ENCODE results near the gene MOB3A. TPM values are rescaled to one million over a fixed set of nuclear protein-coding genes. Genes with fewer than 3 reads are reported as not detected.
A peak's percentile ranks its signal among the peaks of the same experiment; 100 is the strongest.

MOB3A gene
- total and polyA plus RNA-seq, 2 experiments from 2014 or later: 2.9 to 5.9 TPM

DNA sequence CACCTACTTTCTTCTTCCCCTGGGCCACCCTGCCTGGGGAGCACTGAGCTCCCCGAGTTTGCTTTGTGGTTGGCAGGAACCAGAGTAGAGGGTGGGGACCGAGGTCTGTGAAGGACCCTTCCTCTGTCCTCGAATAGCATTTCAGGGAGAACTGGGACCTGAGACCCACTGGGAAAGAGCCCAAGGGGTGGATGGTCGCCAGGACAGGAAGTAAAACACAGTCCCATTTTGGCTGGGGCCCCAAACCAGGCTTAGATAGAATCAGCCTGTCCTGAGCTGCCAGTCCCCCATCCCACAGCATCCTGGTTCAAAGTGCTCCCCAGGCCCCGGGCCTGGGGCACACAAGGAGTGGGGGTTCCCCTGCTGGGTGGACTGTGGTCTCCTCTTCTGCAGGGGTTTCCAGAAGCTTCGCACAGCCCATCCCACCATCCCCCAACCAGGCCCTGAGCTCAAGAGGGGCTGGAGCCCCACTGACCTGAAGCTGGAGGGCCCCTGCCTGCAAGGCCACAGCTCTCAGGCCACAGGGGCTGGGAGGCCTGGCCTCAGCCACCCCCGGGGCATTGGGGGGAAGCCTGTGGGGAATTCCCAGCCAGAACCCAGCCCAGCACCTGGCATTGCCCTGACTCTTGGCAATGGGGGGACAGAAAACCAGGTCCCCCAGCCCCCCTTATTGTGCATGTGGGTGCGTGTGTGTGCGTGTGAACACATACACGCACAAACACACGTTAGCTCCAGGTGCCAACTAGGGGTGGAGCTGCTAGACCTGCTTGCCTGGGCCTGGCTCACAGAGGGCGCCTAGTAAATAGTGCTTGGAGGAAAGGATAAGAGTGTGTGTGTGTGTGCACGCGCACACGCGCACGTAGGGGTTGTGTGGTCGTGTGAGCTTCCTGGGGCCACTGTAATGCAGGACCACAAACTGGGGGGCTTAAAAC is 44.1 kb downstream of the MOB3A start:
- H3K4me3 ChIP-seq: peak overlapping the region; percentile 51; the same call in 1 of the 2 replicates
- H3K27ac Mint-ChIP-seq: no peak overlapping the region
- H3K27ac ChIP-seq (ENCODE audit: low read depth): 0 out of 2 replicates have a peak overlapping the region, but pooled peaks have one; percentile 59
- no peak for DNase-seq (ENCODE audit: low spot score)
- 0 out of 2 replicates have a peak, but pooled peaks cover 3% of the 10 kb centered on the region for H3F3A ChIP-seq (replicated peaks; ENCODE audit: low read depth)
- peaks cover 8% of the 10 kb centered on the region for H3K27me3 Mint-ChIP-seq (ENCODE audit: insufficient read depth, low read depth, poor library complexity)
- H3K36me3 Mint-ChIP-seq (ENCODE audit: low read depth): no peaks in the 10 kb centered on the region
- no peak for TF ChIP-seq NANOG (IDR thresholded peaks at IDR 0.05; ENCODE audit: borderline replicate concordance)
- no peak for TF ChIP-seq EZH2 (IDR thresholded peaks at IDR 0.05; ENCODE audit: low read depth, unreplicated experiment)
- no peak for TF ChIP-seq CREB1 (CRISPR knock-in tag; IDR thresholded peaks at IDR 0.05; ENCODE audit: low read depth)
- TF ChIP-seq, protein P1, sequence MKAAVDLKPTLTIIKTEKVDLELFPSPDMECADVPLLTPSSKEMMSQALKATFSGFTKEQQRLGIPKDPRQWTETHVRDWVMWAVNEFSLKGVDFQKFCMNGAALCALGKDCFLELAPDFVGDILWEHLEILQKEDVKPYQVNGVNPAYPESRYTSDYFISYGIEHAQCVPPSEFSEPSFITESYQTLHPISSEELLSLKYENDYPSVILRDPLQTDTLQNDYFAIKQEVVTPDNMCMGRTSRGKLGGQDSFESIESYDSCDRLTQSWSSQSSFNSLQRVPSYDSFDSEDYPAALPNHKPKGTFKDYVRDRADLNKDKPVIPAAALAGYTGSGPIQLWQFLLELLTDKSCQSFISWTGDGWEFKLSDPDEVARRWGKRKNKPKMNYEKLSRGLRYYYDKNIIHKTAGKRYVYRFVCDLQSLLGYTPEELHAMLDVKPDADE (IDR thresholded peaks at IDR 0.05): no peak
- H4K20me1 ChIP-seq (replicated peaks; ENCODE audit: insufficient read depth): peaks cover 10% of the 10 kb centered on the region
- peak overlapping the region; percentile 76; the same call in 1 of the 2 replicates for H3K4me2 ChIP-seq
- no peaks in the 10 kb centered on the region for H3K36me3 ChIP-seq (ENCODE audit: insufficient read depth)
- ATAC-seq: no peak
- peak overlapping the region; percentile 62 for H3K4me3 Mint-ChIP-seq
- H2AFZ ChIP-seq: 0 out of 2 replicates have a peak overlapping the region, but pooled peaks have one; percentile 28
- no peaks in the 10 kb centered on the region for H3K27me3 ChIP-seq (ENCODE audit: insufficient read depth)
- H3K9me3 Mint-ChIP-seq: no peaks in the 10 kb centered on the region
- H3K9me2 ChIP-seq (ENCODE audit: insufficient read depth): no peaks in the 10 kb centered on the region
- H3K79me2 ChIP-seq (replicated peaks; ENCODE audit: insufficient read depth): peaks cover 29% of the 10 kb centered on the region
- H3K4me1 ChIP-seq (ENCODE audit: insufficient read depth): no peaks in the 10 kb centered on the region; the same call in 1 of the 2 replicates
- H3K4me1 Mint-ChIP-seq: peaks cover 7% of the 10 kb centered on the region

DNA sequence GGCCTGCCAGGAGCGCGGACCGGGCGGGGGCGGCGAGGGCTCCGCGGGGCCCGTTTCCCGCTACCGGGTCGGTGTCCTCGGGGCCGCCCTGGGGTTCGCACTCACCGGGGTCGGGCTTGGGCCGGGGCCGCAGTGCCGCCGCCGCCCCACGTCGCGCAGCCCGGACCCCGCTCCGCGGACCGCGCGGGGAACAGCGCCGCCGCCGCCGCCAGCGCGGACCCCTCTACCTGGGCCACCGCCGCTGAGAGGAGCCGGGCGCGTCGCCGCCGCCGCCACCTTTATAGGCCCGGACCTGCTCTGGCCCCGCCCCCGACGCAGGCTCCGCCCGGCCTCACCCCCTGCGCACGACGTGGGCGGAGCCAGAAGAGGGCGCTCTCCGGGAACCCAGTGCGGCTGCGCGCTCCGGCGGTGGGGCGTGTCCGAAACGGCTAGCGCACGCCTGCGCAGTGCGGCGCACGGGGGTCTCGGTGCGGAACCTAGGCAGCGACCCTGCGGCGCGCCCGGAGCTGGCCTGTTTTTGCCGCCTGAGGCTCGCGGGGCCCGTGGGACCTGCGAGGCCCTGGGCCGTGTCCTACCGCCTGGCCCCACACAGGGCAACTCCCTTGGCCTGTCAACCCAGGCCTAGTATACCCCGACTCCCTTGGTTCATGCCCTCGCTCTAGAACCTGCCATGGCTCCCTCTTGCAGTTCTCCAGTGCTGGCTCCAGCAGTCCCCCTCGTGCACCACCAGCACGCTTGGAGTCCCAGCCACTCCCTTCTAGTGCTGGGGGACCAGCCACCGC is 44.9 kb downstream of the MOB3A start, which contains the start of gene MKNK2:
TSS of gene MKNK2 (minus strand) at position 254 of the 782 bp plus-strand sequence. CDS start 393 bp downstream, outside the sequence.
- ATAC-seq (peak; percentile 64), DNase-seq (ENCODE audit: low spot score) (peak; percentile 92)
- H3K79me2 ChIP-seq (replicated peaks; ENCODE audit: insufficient read depth): peaks cover 29% of the 10 kb centered on the region
- Mint-ChIP-seq H3K9me3 (no peaks in the 10 kb centered on the region), H3K36me3 (ENCODE audit: low read depth) (no peaks in the 10 kb centered on the region), H3K4me1 (peaks cover 7% of the 10 kb centered on the region), H3K27me3 (ENCODE audit: insufficient read depth, low read depth, poor library complexity) (peaks cover 8% of the 10 kb centered on the region), H3K4me3 (peak within 1 kb of the TSS; percentile 80), H3K27ac (no peak within 1 kb of the TSS)
- peaks cover 10% of the 10 kb centered on the region for H4K20me1 ChIP-seq (replicated peaks; ENCODE audit: insufficient read depth)
- H3F3A ChIP-seq (replicated peaks; ENCODE audit: low read depth): 0 out of 2 replicates have a peak, but pooled peaks cover 3% of the 10 kb centered on the region
- no peak within 1 kb of the TSS for H2AFZ ChIP-seq
- no peaks in the 10 kb centered on the region for H3K27me3 ChIP-seq (ENCODE audit: insufficient read depth)
- H3K4me2 ChIP-seq: peak within 1 kb of the TSS; percentile 96
- 0 out of 2 replicates have a peak within 1 kb of the TSS, but pooled peaks have one; percentile 59 for H3K27ac ChIP-seq (ENCODE audit: low read depth)
- H3K36me3 ChIP-seq (ENCODE audit: insufficient read depth): no peaks in the 10 kb centered on the region
- H3K4me3 ChIP-seq: peak within 1 kb of the TSS; percentile 96
- no peaks in the 10 kb centered on the region for H3K9me2 ChIP-seq (ENCODE audit: insufficient read depth)
- H3K4me1 ChIP-seq (ENCODE audit: insufficient read depth): no peaks in the 10 kb centered on the region; the same call in 1 of the 2 replicates
- TF ChIP-seq EZH2phosphoT487 (IDR thresholded peaks at IDR 0.05; ENCODE audit: unreplicated experiment) (no peak), ZNF114 (CRISPR knock-in tag; IDR thresholded peaks at IDR 0.05) (no peak), NANOG (IDR thresholded peaks at IDR 0.05; ENCODE audit: borderline replicate concordance) (no peak), STAT1 (IDR thresholded peaks at IDR 0.05; ENCODE audit: unreplicated experiment) (no peak), EZH2 (IDR thresholded peaks at IDR 0.05; ENCODE audit: low read depth, unreplicated experiment) (no peak), POLR2AphosphoS5 (IDR thresholded peaks at IDR 0.05; ENCODE audit: low read depth) (peak; percentile 94), ZNF331 (CRISPR knock-in tag; IDR thresholded peaks at IDR 0.05; ENCODE audit: low read depth) (no peak), CREB1 (CRISPR knock-in tag; IDR thresholded peaks at IDR 0.05; ENCODE audit: low read depth) (peak; percentile 82), JUNB (IDR thresholded peaks at IDR 0.05; ENCODE audit: unreplicated experiment) (no peak)
- TF ChIP-seq, protein P1 (IDR thresholded peaks at IDR 0.05): peak; percentile 42; the same call in 1 of the 2 replicates
- TF ChIP-seq, protein P2, sequence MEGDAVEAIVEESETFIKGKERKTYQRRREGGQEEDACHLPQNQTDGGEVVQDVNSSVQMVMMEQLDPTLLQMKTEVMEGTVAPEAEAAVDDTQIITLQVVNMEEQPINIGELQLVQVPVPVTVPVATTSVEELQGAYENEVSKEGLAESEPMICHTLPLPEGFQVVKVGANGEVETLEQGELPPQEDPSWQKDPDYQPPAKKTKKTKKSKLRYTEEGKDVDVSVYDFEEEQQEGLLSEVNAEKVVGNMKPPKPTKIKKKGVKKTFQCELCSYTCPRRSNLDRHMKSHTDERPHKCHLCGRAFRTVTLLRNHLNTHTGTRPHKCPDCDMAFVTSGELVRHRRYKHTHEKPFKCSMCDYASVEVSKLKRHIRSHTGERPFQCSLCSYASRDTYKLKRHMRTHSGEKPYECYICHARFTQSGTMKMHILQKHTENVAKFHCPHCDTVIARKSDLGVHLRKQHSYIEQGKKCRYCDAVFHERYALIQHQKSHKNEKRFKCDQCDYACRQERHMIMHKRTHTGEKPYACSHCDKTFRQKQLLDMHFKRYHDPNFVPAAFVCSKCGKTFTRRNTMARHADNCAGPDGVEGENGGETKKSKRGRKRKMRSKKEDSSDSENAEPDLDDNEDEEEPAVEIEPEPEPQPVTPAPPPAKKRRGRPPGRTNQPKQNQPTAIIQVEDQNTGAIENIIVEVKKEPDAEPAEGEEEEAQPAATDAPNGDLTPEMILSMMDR (conservative IDR thresholded peaks at IDR 0.05; ENCODE audit: low read depth in 2 of 2): peak; percentile 21 to 74; a peak in 3 of 4 replicates
- TF ChIP-seq, protein P3, sequence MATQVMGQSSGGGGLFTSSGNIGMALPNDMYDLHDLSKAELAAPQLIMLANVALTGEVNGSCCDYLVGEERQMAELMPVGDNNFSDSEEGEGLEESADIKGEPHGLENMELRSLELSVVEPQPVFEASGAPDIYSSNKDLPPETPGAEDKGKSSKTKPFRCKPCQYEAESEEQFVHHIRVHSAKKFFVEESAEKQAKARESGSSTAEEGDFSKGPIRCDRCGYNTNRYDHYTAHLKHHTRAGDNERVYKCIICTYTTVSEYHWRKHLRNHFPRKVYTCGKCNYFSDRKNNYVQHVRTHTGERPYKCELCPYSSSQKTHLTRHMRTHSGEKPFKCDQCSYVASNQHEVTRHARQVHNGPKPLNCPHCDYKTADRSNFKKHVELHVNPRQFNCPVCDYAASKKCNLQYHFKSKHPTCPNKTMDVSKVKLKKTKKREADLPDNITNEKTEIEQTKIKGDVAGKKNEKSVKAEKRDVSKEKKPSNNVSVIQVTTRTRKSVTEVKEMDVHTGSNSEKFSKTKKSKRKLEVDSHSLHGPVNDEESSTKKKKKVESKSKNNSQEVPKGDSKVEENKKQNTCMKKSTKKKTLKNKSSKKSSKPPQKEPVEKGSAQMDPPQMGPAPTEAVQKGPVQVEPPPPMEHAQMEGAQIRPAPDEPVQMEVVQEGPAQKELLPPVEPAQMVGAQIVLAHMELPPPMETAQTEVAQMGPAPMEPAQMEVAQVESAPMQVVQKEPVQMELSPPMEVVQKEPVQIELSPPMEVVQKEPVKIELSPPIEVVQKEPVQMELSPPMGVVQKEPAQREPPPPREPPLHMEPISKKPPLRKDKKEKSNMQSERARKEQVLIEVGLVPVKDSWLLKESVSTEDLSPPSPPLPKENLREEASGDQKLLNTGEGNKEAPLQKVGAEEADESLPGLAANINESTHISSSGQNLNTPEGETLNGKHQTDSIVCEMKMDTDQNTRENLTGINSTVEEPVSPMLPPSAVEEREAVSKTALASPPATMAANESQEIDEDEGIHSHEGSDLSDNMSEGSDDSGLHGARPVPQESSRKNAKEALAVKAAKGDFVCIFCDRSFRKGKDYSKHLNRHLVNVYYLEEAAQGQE (IDR thresholded peaks at IDR 0.05; ENCODE audit: unreplicated experiment): no peak
